Measurements from ENCODE around the gene RRAGD.

GRCh38 chr6:89449193-89449592, 37.1 kb upstream of the RRAGD start:
- TF ChIP-seq, protein P1, sequence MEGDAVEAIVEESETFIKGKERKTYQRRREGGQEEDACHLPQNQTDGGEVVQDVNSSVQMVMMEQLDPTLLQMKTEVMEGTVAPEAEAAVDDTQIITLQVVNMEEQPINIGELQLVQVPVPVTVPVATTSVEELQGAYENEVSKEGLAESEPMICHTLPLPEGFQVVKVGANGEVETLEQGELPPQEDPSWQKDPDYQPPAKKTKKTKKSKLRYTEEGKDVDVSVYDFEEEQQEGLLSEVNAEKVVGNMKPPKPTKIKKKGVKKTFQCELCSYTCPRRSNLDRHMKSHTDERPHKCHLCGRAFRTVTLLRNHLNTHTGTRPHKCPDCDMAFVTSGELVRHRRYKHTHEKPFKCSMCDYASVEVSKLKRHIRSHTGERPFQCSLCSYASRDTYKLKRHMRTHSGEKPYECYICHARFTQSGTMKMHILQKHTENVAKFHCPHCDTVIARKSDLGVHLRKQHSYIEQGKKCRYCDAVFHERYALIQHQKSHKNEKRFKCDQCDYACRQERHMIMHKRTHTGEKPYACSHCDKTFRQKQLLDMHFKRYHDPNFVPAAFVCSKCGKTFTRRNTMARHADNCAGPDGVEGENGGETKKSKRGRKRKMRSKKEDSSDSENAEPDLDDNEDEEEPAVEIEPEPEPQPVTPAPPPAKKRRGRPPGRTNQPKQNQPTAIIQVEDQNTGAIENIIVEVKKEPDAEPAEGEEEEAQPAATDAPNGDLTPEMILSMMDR (IDR thresholded peaks at IDR 0.05; ENCODE audit: insufficient read depth, low read depth, low read length): no peak
- no peak for TF ChIP-seq EZH2 (IDR thresholded peaks at IDR 0.05; ENCODE audit: insufficient read depth, low read length)

Measured in astrocyte (in vitro differentiated cells and primary cell).